Measurements from ENCODE around the gene PRPF8. TPM values are rescaled to one million over a fixed set of nuclear protein-coding genes. Genes with fewer than 3 reads are reported as not detected.
A peak's percentile ranks its signal among the peaks of the same experiment; 100 is the strongest.
"Not testable (repeated sequence)": the region's sequence is repeated elsewhere in the genome, so short reads cannot be mapped to it uniquely, and the experiment has no call there.

Gene PRPF8
- total RNA-seq, 8 experiments from 2014 or later = 82.6 to 237 (median 135) TPM

DNA sequence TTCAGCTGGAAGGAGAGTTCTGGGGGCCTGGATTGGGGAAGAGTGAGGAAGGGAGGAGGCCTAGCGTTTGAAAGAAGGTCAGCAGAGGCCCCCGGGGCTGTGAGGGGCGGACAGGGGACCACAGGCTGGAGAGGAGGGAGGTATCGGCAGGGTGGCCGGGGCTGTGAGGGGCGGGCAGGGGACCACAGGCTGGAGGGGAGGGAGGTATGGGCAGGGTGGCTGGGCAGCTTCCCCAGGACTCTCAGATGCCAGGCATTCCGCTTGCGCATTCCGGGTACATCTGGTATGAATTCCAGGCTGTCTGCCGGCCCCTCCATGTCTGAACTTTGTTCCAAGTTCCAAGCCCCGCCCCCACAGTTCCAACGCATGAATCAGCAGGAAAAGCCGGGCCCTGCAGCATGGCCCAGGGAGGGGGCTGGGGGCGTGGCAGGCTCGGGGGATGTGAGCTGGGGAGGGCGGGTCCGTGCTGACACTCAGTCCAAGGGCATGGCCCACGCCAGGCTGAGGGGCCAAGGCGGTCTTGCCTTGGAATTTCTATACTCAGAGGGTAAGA, 29.8 kb upstream of the PRPF8 start:
- H3K4me1 ChIP-seq (replicated peaks in 1 of 2) = peaks cover 12 to 17% of the 10 kb centered on the region in 2 donors
- peak; percentile 8 to 29 (median 17) for ATAC-seq (replicated peaks in 6 of 8)
- no peak overlapping the region for H3K27ac ChIP-seq
- H3K4me3 ChIP-seq = peak overlapping the region; percentile 78 to 85 (median 80)
- in situ Hi-C loops (cut with MboI; ENCODE audit: low pct_unique_long_range_greater_than_20kb in 2 of 9, low sequenced_read_pairs in 9 of 9, unreplicated experiment in 9 of 9) = loop anchor here in 4 of 9 experiments (25.0 kb wide), 1 partner anchor 323 kb away; the partner anchor contains the start of genes DPH1 (in 4 of the 4), OVCA2 (in 4 of the 4) and RTN4RL1 (in 4 of the 4)
- WGBS, 10 experiments = 0% methylated on average over 1 of the region's 19 CpGs; no CpG with 5 or more reads in 9 of the 10 experiments

DNA sequence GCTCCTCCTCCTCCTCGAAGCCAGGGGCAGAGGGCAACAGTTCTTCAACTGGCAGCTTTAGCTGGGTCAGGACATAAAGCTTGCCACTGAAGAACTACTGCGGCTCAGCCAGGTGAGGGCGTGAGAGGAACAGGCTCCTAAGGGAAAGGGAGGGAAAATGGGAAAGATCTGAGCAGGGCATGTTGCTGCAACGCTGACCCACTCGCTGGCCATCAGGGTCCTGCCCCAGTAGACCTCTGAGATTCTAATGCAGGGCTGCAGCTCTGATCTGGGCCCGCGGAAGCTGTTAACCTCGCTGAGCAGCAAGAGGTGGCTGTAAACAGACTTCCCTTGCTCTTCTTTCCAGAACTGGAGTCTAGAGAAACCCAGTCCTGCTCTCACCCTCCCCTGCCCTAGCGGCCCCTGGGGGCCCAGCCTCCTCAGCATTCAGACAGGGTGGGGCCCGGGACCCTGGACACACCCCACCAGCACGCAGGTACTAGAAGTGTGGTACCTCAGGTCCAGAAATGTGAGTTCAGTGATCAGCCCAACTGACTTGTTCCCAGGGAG, 29.3 kb upstream of the PRPF8 start:
- in situ Hi-C loops (cut with MboI; ENCODE audit: low pct_unique_long_range_greater_than_20kb in 2 of 9, low sequenced_read_pairs in 9 of 9, unreplicated experiment in 9 of 9) = loop anchor here in 4 of 9 experiments (25.0 kb wide), 1 partner anchor 323 kb away; the partner anchor contains the start of genes DPH1 (in 4 of the 4), OVCA2 (in 4 of the 4) and RTN4RL1 (in 4 of the 4)
- no peak for ATAC-seq (replicated peaks in 6 of 8)

DNA sequence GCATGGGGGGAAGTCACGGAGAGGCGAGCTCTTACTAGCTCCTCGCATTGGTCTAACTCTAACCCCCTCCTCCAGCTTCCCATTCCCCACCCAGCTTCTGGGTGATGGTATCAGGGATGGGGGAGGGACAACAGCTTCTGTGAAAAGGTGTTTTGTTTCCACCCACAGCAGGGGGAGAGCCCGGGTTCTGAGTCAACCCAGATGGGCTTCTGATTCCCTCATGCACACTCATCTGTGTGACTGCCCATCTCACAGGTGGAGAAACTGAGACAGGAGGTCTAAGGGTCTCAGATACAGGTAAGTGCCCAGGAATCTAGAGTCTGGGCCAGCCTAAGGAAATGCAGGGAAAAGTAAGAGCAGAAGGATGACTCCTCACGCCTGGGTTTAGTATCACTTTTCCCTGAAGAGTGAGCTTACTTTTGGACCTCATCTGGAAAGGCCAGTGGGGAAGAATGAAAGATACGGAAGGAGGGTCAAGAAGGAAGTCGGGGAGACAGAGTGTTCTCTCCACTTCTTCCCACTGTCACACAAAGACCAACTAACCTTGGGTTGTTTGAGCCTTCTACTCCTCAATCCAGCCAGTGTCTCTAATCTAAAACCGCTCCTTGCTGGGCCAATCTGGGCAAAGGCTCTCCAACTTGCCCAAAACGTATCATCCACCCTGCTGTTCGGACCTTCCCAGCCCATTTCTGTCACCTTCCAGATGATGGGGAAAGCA, 28.7 kb upstream of the PRPF8 start:
- Histone ChIP-seq H3K4me3 (no peak overlapping the region), H3K4me1 (replicated peaks in 1 of 2) (peaks cover 15 to 20% of the 10 kb centered on the region in 2 donors), H3K27ac (no peak overlapping the region)
- in situ Hi-C loops (cut with MboI; ENCODE audit: low pct_unique_long_range_greater_than_20kb in 2 of 9, low sequenced_read_pairs in 9 of 9, unreplicated experiment in 9 of 9) = loop anchor here in 4 of 9 experiments (25.0 kb wide), 1 partner anchor 324 kb away; the partner anchor contains the start of genes DPH1 (in 4 of the 4), OVCA2 (in 4 of the 4) and RTN4RL1 (in 4 of the 4)
- 17 to 100% (median 53%) methylated on average over 1 to 6 of the region's 10 CpGs; no CpG with 5 or more reads in 1 of the 10 experiments for WGBS, 10 experiments
- ATAC-seq (replicated peaks in 6 of 8) = no peak

More for the DNA sequence above, 29.3 kb upstream of the PRPF8 start:
- peak overlapping the region in 4 of 5 donors; percentile 78 to 85 (median 80) for H3K4me3 ChIP-seq
- 0 to 20% (median 0%) methylated on average over 1 to 7 of the region's 11 CpGs; no CpG with 5 or more reads in 3 of the 10 experiments for WGBS, 10 experiments
- H3K27ac ChIP-seq = no peak overlapping the region
- H3K4me1 ChIP-seq (replicated peaks in 1 of 2) = peaks cover 15 to 20% of the 10 kb centered on the region in 2 donors

DNA sequence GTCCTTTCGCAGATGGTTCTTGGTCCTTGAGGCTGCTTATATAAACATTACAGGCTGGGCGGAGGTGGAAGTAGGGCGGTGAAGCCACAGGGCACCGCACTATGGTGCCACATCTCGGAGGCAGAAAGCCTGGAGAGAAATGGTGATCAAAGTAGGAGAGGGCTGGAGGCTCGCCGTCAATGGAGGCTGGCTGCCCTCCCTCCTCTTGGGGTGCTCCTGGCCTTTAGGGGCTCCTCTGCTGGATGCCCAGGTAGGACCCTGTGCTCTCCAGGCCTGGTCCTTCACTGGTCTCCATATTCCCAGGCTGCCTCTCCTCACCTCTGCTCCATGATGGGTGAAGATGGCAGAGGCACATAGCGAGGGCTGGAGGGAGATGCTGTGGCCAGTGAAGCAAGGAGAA, 27.6 kb upstream of the PRPF8 start:
- in situ Hi-C loops (cut with MboI; ENCODE audit: low pct_unique_long_range_greater_than_20kb in 2 of 9, low sequenced_read_pairs in 9 of 9, unreplicated experiment in 9 of 9) = loop anchor here in 4 of 9 experiments (25.0 kb wide), 1 partner anchor 325 kb away; the partner anchor contains the start of genes DPH1 (in 4 of the 4), OVCA2 (in 4 of the 4) and RTN4RL1 (in 4 of the 4)
- Histone ChIP-seq H3K27ac (no peak overlapping the region), H3K4me3 (no peak overlapping the region), H3K4me1 (replicated peaks in 1 of 2) (peaks cover 7 to 12% of the 10 kb centered on the region in 2 donors)
- WGBS, 10 experiments = 74 to 100% (median 96%) methylated on average over 2 to 7 of the region's 8 CpGs
- no peak for ATAC-seq (replicated peaks in 6 of 8)

DNA sequence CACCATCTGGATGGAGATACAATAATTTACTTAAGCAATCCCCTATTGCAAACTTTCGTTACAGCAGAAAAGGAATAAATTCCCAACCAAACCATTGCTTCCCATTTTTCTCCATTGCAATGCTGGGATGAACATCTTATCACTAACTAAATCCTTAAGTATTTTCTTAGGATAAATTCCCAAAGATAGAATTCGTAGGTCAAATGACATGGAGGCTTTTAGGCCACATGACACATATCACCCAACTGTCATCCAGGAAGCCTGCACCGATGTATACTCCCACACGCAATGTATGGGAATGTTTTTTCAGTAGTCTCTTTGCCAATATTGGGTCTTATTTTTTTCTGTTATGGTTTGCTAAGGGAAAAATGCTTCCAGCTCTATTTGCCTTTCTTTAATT, 27.1 kb upstream of the PRPF8 start:
- in situ Hi-C loops (cut with MboI; ENCODE audit: low pct_unique_long_range_greater_than_20kb in 2 of 9, low sequenced_read_pairs in 9 of 9, unreplicated experiment in 9 of 9) = loop anchor here in 4 of 9 experiments (25.0 kb wide), 1 partner anchor 325 kb away; the partner anchor contains the start of genes DPH1 (in 4 of the 4), OVCA2 (in 4 of the 4) and RTN4RL1 (in 4 of the 4)
- 51 to 100% (median 88%) methylated on average over 1 to 4 of the region's 4 CpGs; no CpG with 5 or more reads in 1 of the 10 experiments for WGBS, 10 experiments
- peaks cover 7 to 12% of the 10 kb centered on the region in 2 donors for H3K4me1 ChIP-seq (replicated peaks in 1 of 2)
- H3K4me3 ChIP-seq = no peak overlapping the region
- H3K27ac ChIP-seq = no peak overlapping the region
- no peak for ATAC-seq (replicated peaks in 6 of 8)

DNA sequence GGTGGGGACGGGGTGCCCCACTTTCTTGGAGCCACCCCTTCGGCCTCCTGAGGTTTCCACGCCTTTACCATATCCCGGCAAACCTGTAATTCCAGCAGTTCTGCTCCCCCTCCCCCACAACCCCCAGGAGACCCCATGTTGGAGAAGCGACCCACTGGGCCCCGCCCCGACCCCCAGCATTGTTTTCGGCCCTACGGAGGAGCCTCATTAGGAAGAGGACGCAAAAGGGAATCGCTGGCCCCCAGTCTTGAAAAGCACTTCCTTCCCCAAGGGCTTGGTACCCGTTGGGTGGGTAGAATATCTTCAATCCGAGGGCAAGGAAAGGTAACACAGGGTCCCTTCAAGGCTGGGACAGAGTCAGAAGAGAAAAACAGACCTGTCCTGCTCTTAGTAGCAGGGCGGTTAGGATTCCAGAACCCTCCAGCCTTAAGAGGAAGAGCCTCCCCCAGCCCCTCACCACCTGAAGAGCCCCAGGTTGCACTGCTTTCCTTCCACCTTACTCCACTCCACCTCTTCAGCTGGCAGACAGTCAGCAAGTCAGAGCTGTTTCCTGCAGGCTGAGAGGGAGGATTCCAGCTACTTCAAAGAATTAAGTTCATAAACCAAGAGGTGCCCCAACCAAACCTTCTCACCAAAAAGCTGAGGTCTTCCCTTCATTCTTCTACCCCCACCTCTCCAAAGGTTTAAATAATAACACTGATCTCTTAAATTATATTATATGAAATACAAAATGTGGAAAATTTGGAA, 26.3 kb upstream of the PRPF8 start:
- in situ Hi-C loops (cut with MboI; ENCODE audit: low pct_unique_long_range_greater_than_20kb in 2 of 9, low sequenced_read_pairs in 9 of 9, unreplicated experiment in 9 of 9) = loop anchor here in 4 of 9 experiments (25.0 kb wide), 1 partner anchor 326 kb away; the partner anchor contains the start of genes DPH1 (in 4 of the 4), OVCA2 (in 4 of the 4) and RTN4RL1 (in 4 of the 4)
- Histone ChIP-seq H3K4me1 (replicated peaks in 1 of 2) (peaks cover 7 to 12% of the 10 kb centered on the region in 2 donors), H3K4me3 (peak overlapping the region in 4 of 5 donors; percentile 37 to 67 (median 56)), H3K27ac (no peak overlapping the region)
- ATAC-seq (replicated peaks in 6 of 8) = no peak
- 35 to 80% (median 71%) methylated on average over 1 to 4 of the region's 14 CpGs; no CpG with 5 or more reads in 7 of the 10 experiments for WGBS, 10 experiments

DNA sequence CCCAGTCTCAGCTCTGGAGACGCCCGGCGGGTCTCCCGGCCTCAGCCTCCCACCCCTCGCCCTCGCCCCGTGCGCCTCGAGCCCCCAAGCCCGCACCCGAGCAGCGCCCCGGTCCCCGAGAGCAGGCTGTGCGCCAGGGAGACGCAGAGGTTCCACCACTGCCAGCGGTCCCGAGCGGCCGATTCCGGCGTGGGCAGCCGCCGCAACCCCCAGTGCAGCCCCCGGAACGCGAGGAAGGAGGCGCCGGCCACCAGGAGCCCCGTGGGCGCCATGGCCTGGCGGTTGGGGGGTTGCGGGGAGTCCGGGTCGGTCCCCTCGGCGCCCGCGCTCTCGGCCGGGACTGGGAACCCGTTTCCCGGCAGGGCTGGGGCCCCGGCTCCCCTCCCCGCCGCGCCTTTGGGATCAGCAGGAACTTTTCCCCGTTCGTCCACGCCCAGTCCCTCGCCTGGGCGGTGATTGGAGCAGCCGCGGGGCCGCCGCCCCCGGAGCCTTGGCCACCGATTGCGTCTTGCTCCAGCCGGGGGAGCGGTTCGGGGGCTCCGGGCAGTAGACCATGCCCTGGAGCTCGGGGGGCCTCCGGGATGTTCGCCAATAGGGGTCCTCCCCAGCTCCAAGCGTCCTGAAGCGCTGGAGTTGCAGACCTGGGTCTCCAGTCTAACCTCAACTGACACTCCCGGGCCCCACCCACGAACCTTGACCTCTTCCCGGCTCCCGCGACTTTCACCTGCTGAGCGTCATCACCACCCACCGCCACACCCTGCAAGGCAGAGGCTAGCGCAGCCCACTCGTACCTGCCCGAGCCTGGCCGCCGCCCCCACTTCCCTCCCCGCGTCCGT, 25.5 kb upstream of the PRPF8 start, which contains the start of gene TLCD2:
Gene TLCD2 (minus strand): TSS at position 407 of the 836 bp plus-strand sequence. CDS start 135 bp downstream, at position 272.
- no CpG with 5 or more reads among the region's 83 CpGs for WGBS, 10 experiments
- in situ Hi-C loops (cut with MboI; ENCODE audit: low pct_unique_long_range_greater_than_20kb in 2 of 9, low sequenced_read_pairs in 9 of 9, unreplicated experiment in 9 of 9) = loop anchor here in 4 of 9 experiments (25.0 kb wide), 1 partner anchor 327 kb away; the partner anchor contains the start of genes DPH1 (in 4 of the 4), OVCA2 (in 4 of the 4) and RTN4RL1 (in 4 of the 4)
- Histone ChIP-seq H3K4me3 (peak within 1 kb of the TSS; percentile 30 to 67 (median 47)), H3K27ac (no peak within 1 kb of the TSS), H3K4me1 (replicated peaks in 1 of 2) (peaks cover 7 to 12% of the 10 kb centered on the region in 2 donors)
- peak; percentile 21 to 54 (median 36) for ATAC-seq (replicated peaks in 6 of 8)

DNA sequence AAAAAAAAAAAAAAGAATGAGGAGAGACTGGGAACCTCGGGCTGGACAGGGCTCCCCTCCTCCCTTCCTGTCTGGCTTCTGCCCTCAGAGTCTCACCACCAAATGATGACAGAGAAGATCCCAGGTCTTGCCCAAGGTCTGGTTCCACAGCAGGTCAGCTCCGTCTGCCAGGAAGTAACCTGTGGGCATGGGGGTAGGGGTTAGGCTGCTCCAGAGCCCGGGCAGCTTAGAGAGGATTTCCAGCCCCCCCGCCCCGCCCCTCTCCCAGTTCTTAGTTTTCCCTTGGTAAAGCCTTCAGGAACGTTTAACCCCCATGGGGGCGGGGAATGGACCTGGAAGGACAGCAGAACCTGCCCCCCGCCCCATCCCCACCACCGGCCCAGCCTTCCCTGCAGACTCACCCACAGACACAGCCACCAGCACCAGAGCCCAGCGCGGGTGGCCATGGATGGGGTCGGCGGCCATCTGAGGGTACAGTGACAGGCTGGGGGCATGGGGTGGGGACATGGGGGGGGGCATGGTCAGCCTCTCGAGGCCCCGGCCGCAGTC, 24.8 kb upstream of the PRPF8 start:
- ATAC-seq (replicated peaks in 6 of 8) = peak in 5 of 8 experiments; percentile 0 to 15 (median 2)
- in situ Hi-C loops (cut with MboI; ENCODE audit: low pct_unique_long_range_greater_than_20kb in 2 of 9, low sequenced_read_pairs in 9 of 9, unreplicated experiment in 9 of 9) = loop anchor here in 4 of 9 experiments (25.0 kb wide), 1 partner anchor 328 kb away; the partner anchor contains the start of genes DPH1 (in 4 of the 4), OVCA2 (in 4 of the 4) and RTN4RL1 (in 4 of the 4)

DNA sequence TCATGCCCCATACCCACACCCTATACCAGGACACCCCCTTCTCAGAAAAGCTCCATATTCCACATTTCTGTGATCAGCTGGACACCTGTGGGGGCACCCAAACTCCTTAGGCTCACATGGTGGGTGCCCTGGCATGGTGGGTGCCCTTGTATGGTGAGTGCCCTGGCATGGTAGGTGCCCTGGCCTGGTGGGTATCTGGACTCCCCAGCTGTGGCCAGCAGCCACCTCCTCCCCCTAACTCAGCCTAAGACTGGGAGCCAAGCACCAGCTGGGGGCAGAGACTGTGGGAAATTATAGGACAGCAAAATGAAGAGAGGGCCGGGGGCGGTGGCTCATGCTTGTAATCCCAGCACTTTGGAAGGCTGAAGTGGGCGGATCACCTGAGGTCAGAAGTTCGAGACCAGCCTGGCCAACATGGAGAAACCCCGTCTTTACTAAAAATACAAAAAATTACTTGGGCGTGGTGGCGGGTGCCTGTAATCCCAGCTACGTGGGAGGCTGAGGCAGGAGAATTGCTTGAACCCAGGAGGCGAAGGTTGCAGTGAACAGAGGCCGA, 24.2 kb upstream of the PRPF8 start:
- H3K4me3 ChIP-seq; H3K27ac ChIP-seq; H3K4me1 ChIP-seq (replicated peaks in 1 of 2); ATAC-seq (replicated peaks in 6 of 8): not testable (repeated sequence)
- in situ Hi-C loops (cut with MboI; ENCODE audit: low pct_unique_long_range_greater_than_20kb in 2 of 9, low sequenced_read_pairs in 9 of 9, unreplicated experiment in 9 of 9) = loop anchor here in 4 of 9 experiments (25.0 kb wide), 1 partner anchor 328 kb away; the partner anchor contains the start of genes DPH1 (in 4 of the 4), OVCA2 (in 4 of the 4) and RTN4RL1 (in 4 of the 4)
- 93 to 100% (median 95%) methylated on average over 3 to 6 of the region's 10 CpGs; no CpG with 5 or more reads in 4 of the 10 experiments for WGBS, 10 experiments

More for the DNA sequence above, 24.8 kb upstream of the PRPF8 start:
- WGBS, 10 experiments = 10 to 100% (median 17%) methylated on average over 1 to 2 of the region's 16 CpGs; no CpG with 5 or more reads in 6 of the 10 experiments
- Histone ChIP-seq H3K4me1 (replicated peaks in 1 of 2) (peaks cover 7 to 12% of the 10 kb centered on the region in 2 donors), H3K4me3 (peak overlapping the region; percentile 30 to 67 (median 47)), H3K27ac (no peak overlapping the region)

DNA sequence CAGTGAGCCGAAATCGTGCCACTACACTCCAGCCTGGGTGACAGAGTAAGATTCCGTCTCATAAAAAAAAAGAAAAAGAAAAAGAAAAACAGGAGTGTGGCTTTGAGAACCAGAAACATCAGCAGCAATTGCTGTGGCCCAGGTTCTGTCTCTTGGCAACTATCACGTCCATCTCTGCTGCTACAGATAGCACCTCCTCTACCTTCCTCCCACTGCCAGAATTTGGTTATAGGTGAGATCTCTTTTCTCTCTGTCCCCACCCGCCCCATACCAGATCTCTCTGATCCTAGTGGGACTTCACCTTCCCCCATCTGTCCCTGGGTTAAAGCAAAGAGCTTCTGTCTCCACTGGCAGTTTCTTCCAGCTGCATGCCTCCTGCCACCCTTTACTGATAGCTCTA, 22.4 kb upstream of the PRPF8 start:
- Histone ChIP-seq H3K27ac (no peak overlapping the region), H3K4me1 (replicated peaks in 1 of 2) (peaks cover 5% of the 10 kb centered on the region in 2 donors), H3K4me3 (no peak overlapping the region)
- in situ Hi-C loops (cut with MboI; ENCODE audit: low pct_unique_long_range_greater_than_20kb in 2 of 9, low sequenced_read_pairs in 9 of 9, unreplicated experiment in 9 of 9) = loop anchor here in 4 of 9 experiments (25.0 kb wide), 1 partner anchor 330 kb away; the partner anchor contains the start of genes DPH1 (in 4 of the 4), OVCA2 (in 4 of the 4) and RTN4RL1 (in 4 of the 4)
- WGBS, 10 experiments = 80 to 100% (median 88%) methylated on average over 1 to 5 of the region's 5 CpGs; no CpG with 5 or more reads in 4 of the 10 experiments
- ATAC-seq (replicated peaks in 6 of 8) = no peak

All from motor neuron (in vitro differentiated cells).